ENCODE results near the gene SERHL2.
"Not testable (repeated sequence)": the region's sequence is repeated elsewhere in the genome, so short reads cannot be mapped to it uniquely, and the experiment has no call there.

The SERHL2 gene

GRCh38 chr22:42533638-42533977, 20.1 kb upstream of the SERHL2 start:
- no peak overlapping the region for H3K4me3 ChIP-seq (replicated peaks in 1 of 2; ENCODE audit: low read depth in 2 of 2, low read length in 2 of 2)
- DNase-seq (ENCODE audit: low read depth in 2 of 2) = no peak
- TF ChIP-seq, protein P1, sequence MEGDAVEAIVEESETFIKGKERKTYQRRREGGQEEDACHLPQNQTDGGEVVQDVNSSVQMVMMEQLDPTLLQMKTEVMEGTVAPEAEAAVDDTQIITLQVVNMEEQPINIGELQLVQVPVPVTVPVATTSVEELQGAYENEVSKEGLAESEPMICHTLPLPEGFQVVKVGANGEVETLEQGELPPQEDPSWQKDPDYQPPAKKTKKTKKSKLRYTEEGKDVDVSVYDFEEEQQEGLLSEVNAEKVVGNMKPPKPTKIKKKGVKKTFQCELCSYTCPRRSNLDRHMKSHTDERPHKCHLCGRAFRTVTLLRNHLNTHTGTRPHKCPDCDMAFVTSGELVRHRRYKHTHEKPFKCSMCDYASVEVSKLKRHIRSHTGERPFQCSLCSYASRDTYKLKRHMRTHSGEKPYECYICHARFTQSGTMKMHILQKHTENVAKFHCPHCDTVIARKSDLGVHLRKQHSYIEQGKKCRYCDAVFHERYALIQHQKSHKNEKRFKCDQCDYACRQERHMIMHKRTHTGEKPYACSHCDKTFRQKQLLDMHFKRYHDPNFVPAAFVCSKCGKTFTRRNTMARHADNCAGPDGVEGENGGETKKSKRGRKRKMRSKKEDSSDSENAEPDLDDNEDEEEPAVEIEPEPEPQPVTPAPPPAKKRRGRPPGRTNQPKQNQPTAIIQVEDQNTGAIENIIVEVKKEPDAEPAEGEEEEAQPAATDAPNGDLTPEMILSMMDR (IDR thresholded peaks at IDR 0.05; ENCODE audit: low read depth, low read length) = no peak

DNA sequence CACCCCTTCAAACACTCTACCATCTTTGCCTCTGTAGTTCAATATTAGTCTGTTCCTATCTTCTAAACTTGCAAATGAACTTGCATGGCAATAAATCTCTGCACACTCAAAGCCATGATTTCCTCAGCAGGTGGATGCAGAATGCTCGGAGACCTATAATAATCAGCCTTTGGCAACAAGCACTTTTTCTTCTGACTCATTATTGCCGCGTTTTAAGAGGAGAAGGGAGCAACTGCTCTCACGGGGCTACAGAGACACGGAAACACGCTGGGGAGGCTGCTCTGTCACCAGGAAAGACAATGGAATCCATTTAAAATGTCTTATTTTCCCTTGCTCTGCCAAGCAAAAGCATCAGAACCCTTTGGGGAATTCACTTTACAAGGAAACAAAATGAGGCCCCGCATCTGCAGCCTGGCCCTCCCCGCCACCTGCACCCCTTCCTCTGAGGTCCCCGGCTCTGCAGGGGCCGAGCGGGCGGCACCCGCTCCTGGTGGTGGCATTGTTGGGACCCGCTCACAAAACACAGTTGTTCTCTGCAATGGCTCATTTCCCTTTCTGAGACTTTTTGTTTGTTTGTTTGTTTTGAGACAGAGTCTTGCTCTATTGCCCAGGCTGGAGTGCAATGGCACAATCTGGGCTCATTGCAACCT, 18.5 kb upstream of the SERHL2 start:
- not testable (repeated sequence) for H3K4me3 ChIP-seq (replicated peaks in 1 of 2; ENCODE audit: low read depth in 2 of 2, low read length in 2 of 2); DNase-seq (ENCODE audit: low read depth in 2 of 2)

- TF ChIP-seq, protein P1 (IDR thresholded peaks at IDR 0.05; ENCODE audit: low read depth, low read length) = no peak
- no peak overlapping the region for H3K4me3 ChIP-seq (replicated peaks in 1 of 2; ENCODE audit: low read depth in 2 of 2, low read length in 2 of 2)
- no peak for DNase-seq (ENCODE audit: low read depth in 2 of 2)
These were observed 17.6 kb upstream of the SERHL2 start for GRCh38 chr22:42536166-42536565.

GRCh38 chr22:42536634-42537033, 17.1 kb upstream of the SERHL2 start:
- DNase-seq (ENCODE audit: low read depth in 2 of 2) = not testable (repeated sequence)

DNA sequence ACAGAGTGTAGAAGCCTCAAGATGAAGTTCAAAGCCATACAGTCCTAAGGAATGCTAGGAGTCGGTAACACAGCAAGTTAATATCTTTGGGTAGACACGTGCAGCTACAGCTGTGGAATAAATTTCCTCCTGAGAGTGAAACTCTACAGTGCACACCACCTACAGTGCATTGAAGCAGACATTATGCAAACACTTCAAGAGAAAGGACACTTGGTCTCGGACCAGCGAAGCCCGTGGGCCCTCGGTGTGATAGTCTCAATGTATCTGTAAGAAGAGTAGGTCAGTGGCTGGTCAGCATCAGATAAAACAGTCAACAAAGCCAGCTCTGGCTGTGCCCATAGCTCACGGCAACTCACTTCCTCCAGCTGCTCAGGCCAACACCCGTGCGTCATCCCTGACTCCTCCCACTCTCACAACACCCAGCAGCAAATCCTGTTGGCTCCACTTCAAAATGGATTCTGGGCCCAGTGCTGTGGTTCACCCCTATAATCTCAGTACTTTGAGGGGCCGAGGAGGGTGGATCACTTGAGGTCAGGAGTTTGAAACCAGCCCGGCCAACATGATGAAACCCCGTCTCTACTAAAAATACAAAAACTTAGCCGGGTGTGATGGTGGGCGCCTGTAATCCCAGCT, 16.4 kb upstream of the SERHL2 start:
- peak in 1 of 2 donors; percentile 56 for DNase-seq (ENCODE audit: low read depth in 2 of 2)
- not testable (repeated sequence) for H3K4me3 ChIP-seq (replicated peaks in 1 of 2; ENCODE audit: low read depth in 2 of 2, low read length in 2 of 2)

More at GRCh38 chr22:42536634-42537033, 17.1 kb upstream of the SERHL2 start:
- H3K4me3 ChIP-seq (replicated peaks in 1 of 2; ENCODE audit: low read depth in 2 of 2, low read length in 2 of 2) = not testable (repeated sequence)

GRCh38 chr22:42539236-42539771, 14.5 kb upstream of the SERHL2 start:
- not testable (repeated sequence) for H3K4me3 ChIP-seq (replicated peaks in 1 of 2; ENCODE audit: low read depth in 2 of 2, low read length in 2 of 2)
- DNase-seq (ENCODE audit: low read depth in 2 of 2) = peak; percentile 67 to 88

- TF ChIP-seq, protein P1 (IDR thresholded peaks at IDR 0.05; ENCODE audit: low read depth, low read length) = no peak
- H3K4me3 ChIP-seq (replicated peaks in 1 of 2; ENCODE audit: low read depth in 2 of 2, low read length in 2 of 2) = no peak overlapping the region
- peak; percentile 76 to 86 for DNase-seq (ENCODE audit: low read depth in 2 of 2)
These were observed 9.1 kb upstream of the SERHL2 start for GRCh38 chr22:42544686-42545085.

- H3K4me3 ChIP-seq (replicated peaks in 1 of 2; ENCODE audit: low read depth in 2 of 2, low read length in 2 of 2) = no peak overlapping the region
- DNase-seq (ENCODE audit: low read depth in 2 of 2) = no peak
- TF ChIP-seq, protein P1 (IDR thresholded peaks at IDR 0.05; ENCODE audit: low read depth, low read length) = no peak
These were observed 6.2 kb upstream of the SERHL2 start for GRCh38 chr22:42547562-42547961.

GRCh38 chr22:42548126-42548525, 5.6 kb upstream of the SERHL2 start:
- DNase-seq (ENCODE audit: low read depth in 2 of 2); H3K4me3 ChIP-seq (replicated peaks in 1 of 2; ENCODE audit: low read depth in 2 of 2, low read length in 2 of 2): not testable (repeated sequence)

Measured in cardiac fibroblast (primary cell).